Esophagus muscularis mucosa (tissue), 4 donors: ENCODE measurements around the gene SIPA1L3. TPM values are rescaled to one million over a fixed set of nuclear protein-coding genes. Genes with fewer than 3 reads are reported as not detected.

Source experiments
- DNase-seq: peaks from one replicate; pipeline ENCODE4 v3.0.0-alpha.2; 2017; ENCODE audit errors: extremely low spot score
- H3K27ac ChIP-seq, 4 donors: fragments of 200-600 bp; sonication (generic); replicated peaks in 1 of 4; 1 replicate in 3 of 4; 2 replicates in 1 of 4; pipeline ENCODE4 v1.5.1; 2016 to 2019; ENCODE audit warnings: mild to moderate bottlenecking in 1 of 4
- H3K27me3 ChIP-seq, 4 donors: fragments of 200-600 bp; sonication (generic); one replicate each; pipeline versions ENCODE4 v1.5.1 to v1.6.0; 2016 to 2019
- H3K36me3 ChIP-seq, 4 donors: fragments of 200-600 bp; sonication (generic); one replicate each; pipeline ENCODE4 v1.5.1; 2016 to 2019
- H3K4me1 ChIP-seq, 4 donors: fragments of 200-600 bp; sonication (generic); one replicate each; pipeline ENCODE4 v1.5.1; 2016 to 2019
- H3K4me3 ChIP-seq, 4 donors: fragments of 200-600 bp; sonication (generic); 1 replicate in 2 of 4; 2 replicates in 2 of 4; pipeline ENCODE4 v1.5.1; 2016 to 2019; ENCODE audit warnings: mild to moderate bottlenecking in 4 of 4, moderate library complexity in 1 of 4
- H3K9me3 ChIP-seq, 4 donors: fragments of 200-600 bp; sonication (generic); 1 replicate in 3 of 4; 2 replicates in 1 of 4; pipeline ENCODE4 v1.5.1; 2016 to 2019
- EP300 ChIP-seq: sonication (generic); formaldehyde crosslinking; IDR thresholded peaks from one replicate; pipeline ENCODE4 v1.6.1; 2017; ENCODE audit warnings: antibody characterized with exemption
- POLR2A ChIP-seq: fragments of 450-650 bp; IDR thresholded peaks from one replicate; pipeline ENCODE4 v1.6.1; 2017; ENCODE audit warnings: antibody characterized with exemption, moderate library complexity, mild to moderate bottlenecking, low read depth
- POLR2AphosphoS5 ChIP-seq, 2 donors: sonication (generic); formaldehyde crosslinking; IDR thresholded peaks; one replicate each; pipeline ENCODE4 v1.6.1; 2017; ENCODE audit warnings: antibody characterized with exemption in 2 of 2
- WGBS: methylation state at CpG from one replicate; pipeline ENCODE4 v1.1.5; 2018; 5-methylcytosine and 5-hydroxymethylcytosine counted together
- intact Hi-C: fragments of 100-400 bp; cut with DNase I; formaldehyde crosslinking; loops from one replicate; pipeline ENCODE4 v1.15.1; 2023
- total RNA-seq, 4 donors: library from RNA; depleted of rRNA; stranded (reverse); fragments of >200 nt; gene quantifications; one replicate each; pipeline versions ENCODE4 v1.1.0 to v1.2.1, GENCODE V29; 2016
- TF ChIP-seq, protein P1 (sequence below), 3 experiments: fragments of 200-600 bp in 2 of 3; fragments of 450-650 bp in 1 of 3; sonication (generic) in 2 of 3; IDR thresholded peaks; one replicate each; pipeline ENCODE4 v1.5.1; 2017 to 2019; ENCODE audit warnings: antibody characterized with exemption in 3 of 3, mild to moderate bottlenecking in 2 of 3, moderate library complexity in 1 of 3

The SIPA1L3 gene
- total RNA-seq, 4 donors from 2014 or later: 10.4 to 17.9 (median 13.2) TPM

DNA sequence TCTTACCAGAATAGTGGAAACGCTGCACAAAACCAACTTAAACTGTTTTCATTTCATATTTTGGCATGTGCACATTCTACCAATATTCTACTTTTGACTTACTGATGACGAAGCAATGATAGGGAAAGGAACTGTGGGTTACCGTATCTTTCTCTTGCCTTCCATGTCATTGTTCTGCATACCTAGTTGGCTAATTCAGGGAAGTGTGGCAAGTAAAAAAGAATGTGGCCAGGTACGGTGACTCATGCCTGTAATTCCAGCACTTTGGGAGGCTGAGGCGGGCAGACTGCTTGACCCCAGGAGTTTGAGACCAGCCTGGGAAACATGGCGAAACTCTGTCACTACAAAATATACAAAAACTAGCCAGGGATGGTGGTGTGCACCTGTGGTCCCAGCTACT lies 108.2 kb downstream of the SIPA1L3 start:
- Histone ChIP-seq H3K27ac (no peak overlapping the region), H3K27me3 (no peaks in the 10 kb centered on the region), H3K9me3 (no peaks in the 10 kb centered on the region), H3K4me1 (no peaks in the 10 kb centered on the region), H3K36me3 (no peaks in the 10 kb centered on the region), H3K4me3 (no peak overlapping the region)
- no peak for DNase-seq
- 96% methylated on average over 6 of the region's 6 CpGs for WGBS
- TF ChIP-seq POLR2AphosphoS5 (IDR thresholded peaks at IDR 0.05) (no peak), EP300 (no peak), POLR2A (no peak)
- TF ChIP-seq, protein P1, sequence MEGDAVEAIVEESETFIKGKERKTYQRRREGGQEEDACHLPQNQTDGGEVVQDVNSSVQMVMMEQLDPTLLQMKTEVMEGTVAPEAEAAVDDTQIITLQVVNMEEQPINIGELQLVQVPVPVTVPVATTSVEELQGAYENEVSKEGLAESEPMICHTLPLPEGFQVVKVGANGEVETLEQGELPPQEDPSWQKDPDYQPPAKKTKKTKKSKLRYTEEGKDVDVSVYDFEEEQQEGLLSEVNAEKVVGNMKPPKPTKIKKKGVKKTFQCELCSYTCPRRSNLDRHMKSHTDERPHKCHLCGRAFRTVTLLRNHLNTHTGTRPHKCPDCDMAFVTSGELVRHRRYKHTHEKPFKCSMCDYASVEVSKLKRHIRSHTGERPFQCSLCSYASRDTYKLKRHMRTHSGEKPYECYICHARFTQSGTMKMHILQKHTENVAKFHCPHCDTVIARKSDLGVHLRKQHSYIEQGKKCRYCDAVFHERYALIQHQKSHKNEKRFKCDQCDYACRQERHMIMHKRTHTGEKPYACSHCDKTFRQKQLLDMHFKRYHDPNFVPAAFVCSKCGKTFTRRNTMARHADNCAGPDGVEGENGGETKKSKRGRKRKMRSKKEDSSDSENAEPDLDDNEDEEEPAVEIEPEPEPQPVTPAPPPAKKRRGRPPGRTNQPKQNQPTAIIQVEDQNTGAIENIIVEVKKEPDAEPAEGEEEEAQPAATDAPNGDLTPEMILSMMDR (IDR thresholded peaks at IDR 0.05): no peak
- intact Hi-C loops: no loop called here

DNA sequence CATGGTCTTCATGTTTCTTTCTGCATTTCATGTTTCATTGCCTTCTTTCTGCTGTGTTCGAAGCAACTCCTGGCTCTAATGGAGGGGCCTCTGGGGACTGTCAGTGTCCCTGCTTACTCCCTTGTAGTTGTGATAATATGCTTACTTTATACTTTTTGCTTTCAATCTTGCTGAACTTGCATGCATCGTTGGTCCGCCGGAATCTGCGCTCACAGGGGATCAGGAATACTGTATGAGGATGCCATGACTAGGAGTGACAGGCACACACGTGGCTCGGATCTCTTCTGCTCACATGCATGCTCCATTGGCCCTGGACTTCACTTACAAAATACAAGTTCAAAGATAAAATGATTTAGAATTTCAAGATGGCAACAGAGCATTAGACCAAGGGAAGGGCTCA lies 108.8 kb downstream of the SIPA1L3 start:
- Histone ChIP-seq H3K27ac (no peak overlapping the region), H3K4me1 (no peaks in the 10 kb centered on the region), H3K27me3 (no peaks in the 10 kb centered on the region), H3K9me3 (no peaks in the 10 kb centered on the region), H3K36me3 (no peaks in the 10 kb centered on the region), H3K4me3 (no peak overlapping the region)
- TF ChIP-seq EP300 (no peak), POLR2AphosphoS5 (IDR thresholded peaks at IDR 0.05) (no peak), POLR2A (no peak)
- TF ChIP-seq, protein P1 (IDR thresholded peaks at IDR 0.05): no peak
- intact Hi-C loops: no loop called here
- no peak for DNase-seq
- 93% methylated on average over 7 of the region's 7 CpGs for WGBS

DNA sequence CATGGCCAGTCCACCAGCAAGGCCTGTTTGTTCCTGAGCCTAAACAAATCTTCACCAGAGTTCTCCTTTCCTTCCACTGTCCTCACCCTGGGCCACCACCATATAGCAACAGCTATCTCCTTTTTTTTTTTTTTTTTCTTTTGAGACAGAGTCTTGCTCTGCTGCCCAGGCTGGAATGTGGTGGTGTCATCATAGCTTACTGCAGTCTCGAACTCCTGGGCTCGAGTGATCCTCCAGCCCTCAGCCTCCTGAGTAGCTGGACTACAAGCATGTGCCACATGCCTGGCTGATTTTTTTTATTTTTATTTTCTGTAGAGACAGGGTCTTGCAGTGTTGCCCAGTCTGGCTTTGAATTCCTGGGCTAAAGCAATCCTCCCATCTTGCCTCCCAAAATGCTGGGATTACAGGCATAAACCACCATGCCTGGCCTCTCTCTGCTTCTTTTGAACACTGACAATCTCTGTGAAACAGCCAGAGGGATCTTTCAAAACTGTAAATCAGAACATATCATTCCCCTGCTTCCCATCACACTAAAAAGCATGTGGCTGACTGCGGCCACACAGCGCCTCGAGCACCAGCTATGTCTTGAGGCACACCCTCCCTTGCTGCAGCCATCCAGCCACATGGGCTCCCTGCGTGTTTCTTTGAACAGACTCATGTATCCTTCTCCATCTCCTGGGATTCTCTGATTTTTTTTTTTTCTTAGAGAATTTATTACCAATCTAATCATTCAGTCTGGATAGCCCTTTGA lies 110.6 kb downstream of the SIPA1L3 start:
- intact Hi-C loops: no loop called here
- WGBS: 96% methylated on average over 6 of the region's 6 CpGs
- Histone ChIP-seq H3K4me1 (peaks cover 0 to 3% (median 2%) of the 10 kb centered on the region in 4 donors), H3K36me3 (no peaks in the 10 kb centered on the region), H3K27me3 (no peaks in the 10 kb centered on the region), H3K9me3 (no peaks in the 10 kb centered on the region), H3K4me3 (no peak overlapping the region), H3K27ac (no peak overlapping the region)
- TF ChIP-seq, protein P1 (IDR thresholded peaks at IDR 0.05): no peak
- TF ChIP-seq POLR2A: no peak
- no peak for TF ChIP-seq POLR2AphosphoS5 (IDR thresholded peaks at IDR 0.05)
- no peak for TF ChIP-seq EP300
- DNase-seq: no peak

DNA sequence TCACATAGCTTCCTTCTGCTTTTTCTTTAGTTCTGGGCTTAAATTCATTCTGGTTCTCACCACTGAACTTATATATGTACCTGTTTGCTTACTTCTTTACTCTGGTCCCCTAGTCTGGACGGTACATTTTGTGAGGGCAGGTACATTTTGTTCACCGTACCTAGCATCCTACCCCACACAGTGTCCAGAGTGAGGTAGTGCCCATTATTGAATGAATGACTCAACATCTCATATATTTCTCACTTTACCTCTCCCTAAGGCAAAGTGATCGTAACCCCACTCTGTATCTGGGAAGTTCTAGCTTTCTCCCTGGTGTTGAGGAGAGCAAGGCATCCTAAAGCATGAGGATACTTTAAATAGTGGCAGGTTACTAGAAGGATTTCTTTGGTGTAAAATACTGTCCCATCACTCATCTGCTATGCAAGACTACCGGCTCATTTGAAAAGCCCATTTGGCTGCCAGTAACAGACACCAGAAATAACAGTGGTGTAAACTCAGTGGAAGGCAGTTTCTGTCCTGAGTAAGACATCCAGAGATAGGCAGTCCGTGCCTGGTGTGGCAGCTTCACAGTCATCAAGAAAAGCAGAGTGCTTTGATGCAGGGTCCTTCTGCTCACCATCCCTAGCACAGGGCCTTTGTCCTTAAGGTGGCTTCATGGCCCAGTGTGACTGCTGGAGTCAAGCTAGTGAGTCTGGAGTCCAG lies 111.8 kb downstream of the SIPA1L3 start:
- H3K9me3 ChIP-seq: no peaks in the 10 kb centered on the region
- TF ChIP-seq POLR2A: no peak
- TF ChIP-seq, protein P1 (IDR thresholded peaks at IDR 0.05): no peak
- no peak for TF ChIP-seq POLR2AphosphoS5 (IDR thresholded peaks at IDR 0.05)
- intact Hi-C loops: no loop called here
- no peaks in the 10 kb centered on the region for H3K36me3 ChIP-seq
- 90% methylated on average over 3 of the region's 5 CpGs for WGBS
- H3K4me1 ChIP-seq: peaks cover 10 to 14% (median 13%) of the 10 kb centered on the region in 4 donors
- no peak overlapping the region for H3K27ac ChIP-seq
- no peak for DNase-seq
- no peak overlapping the region for H3K4me3 ChIP-seq
- H3K27me3 ChIP-seq: no peaks in the 10 kb centered on the region
